Mammary epithelial cell (primary cell): ENCODE results near the gene RAB3IL1.

ENCODE experiments used
- EZH2 ChIP-seq: IDR thresholded peaks from 2 replicates; pipeline ENCODE4 v1.6.1; 2012; ENCODE audit warnings: low read length, inconsistent platforms, borderline replicate concordance
- TF ChIP-seq, protein P1 (sequence below), 2 donors: IDR thresholded peaks in 1 of 2; conservative IDR thresholded peaks in 1 of 2; 2 replicates each; pipeline ENCODE4 v1.5.1; 2011 to 2012; ENCODE audit warnings: inconsistent platforms in 2 of 2, low read length in 2 of 2, mild to moderate bottlenecking in 2 of 2, control low read depth in 1 of 2, low read depth in 1 of 2; ENCODE audit not compliant: insufficient read depth in 1 of 2; ENCODE audit errors: extremely low read depth in 1 of 2

GRCh38 chr11:61870541-61871031 is 46.8 kb downstream of the RAB3IL1 start:
- TF ChIP-seq, protein P1, sequence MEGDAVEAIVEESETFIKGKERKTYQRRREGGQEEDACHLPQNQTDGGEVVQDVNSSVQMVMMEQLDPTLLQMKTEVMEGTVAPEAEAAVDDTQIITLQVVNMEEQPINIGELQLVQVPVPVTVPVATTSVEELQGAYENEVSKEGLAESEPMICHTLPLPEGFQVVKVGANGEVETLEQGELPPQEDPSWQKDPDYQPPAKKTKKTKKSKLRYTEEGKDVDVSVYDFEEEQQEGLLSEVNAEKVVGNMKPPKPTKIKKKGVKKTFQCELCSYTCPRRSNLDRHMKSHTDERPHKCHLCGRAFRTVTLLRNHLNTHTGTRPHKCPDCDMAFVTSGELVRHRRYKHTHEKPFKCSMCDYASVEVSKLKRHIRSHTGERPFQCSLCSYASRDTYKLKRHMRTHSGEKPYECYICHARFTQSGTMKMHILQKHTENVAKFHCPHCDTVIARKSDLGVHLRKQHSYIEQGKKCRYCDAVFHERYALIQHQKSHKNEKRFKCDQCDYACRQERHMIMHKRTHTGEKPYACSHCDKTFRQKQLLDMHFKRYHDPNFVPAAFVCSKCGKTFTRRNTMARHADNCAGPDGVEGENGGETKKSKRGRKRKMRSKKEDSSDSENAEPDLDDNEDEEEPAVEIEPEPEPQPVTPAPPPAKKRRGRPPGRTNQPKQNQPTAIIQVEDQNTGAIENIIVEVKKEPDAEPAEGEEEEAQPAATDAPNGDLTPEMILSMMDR (conservative IDR thresholded peaks at IDR 0.05 in 1 of 2, IDR thresholded peaks at IDR 0.05 in 1 of 2; ENCODE audit: extremely low read depth in 1 of 2, insufficient read depth in 1 of 2, low read depth in 1 of 2, low read length in 2 of 2) = no peak
- no peak for TF ChIP-seq EZH2
